Testis (tissue), 3 donors: Measurements from ENCODE around the gene KRTAP5-1. TPM values are rescaled to one million over a fixed set of nuclear protein-coding genes. Genes with fewer than 3 reads are reported as not detected.
"Not testable (repeated sequence)": the region's sequence is repeated elsewhere in the genome, so short reads cannot be mapped to it uniquely, and the experiment has no call there.

Experiments
- DNase-seq: peaks from one replicate; pipeline ENCODE4 v3.0.0-alpha.2; 2019
- H3K27ac ChIP-seq, 2 donors: fragments of 200-600 bp; sonication (generic); one replicate each; pipeline ENCODE4 v1.5.1; 2019
- H3K27me3 ChIP-seq: fragments of 200-600 bp; sonication (generic); one replicate; pipeline ENCODE4 v1.5.1; 2019
- H3K36me3 ChIP-seq: fragments of 200-600 bp; sonication (generic); one replicate; pipeline ENCODE4 v1.5.1; 2017; ENCODE audit warnings: low read depth; ENCODE audit errors: missing control alignments
- H3K4me1 ChIP-seq: fragments of 200-600 bp; sonication (generic); one replicate; pipeline ENCODE4 v1.5.1; 2019
- H3K4me3 ChIP-seq, 2 donors: fragments of 200-600 bp; sonication (generic); one replicate each; pipeline ENCODE4 v1.5.1; 2017 to 2019
- H3K9me3 ChIP-seq: fragments of 200-600 bp; sonication (generic); one replicate; pipeline ENCODE4 v1.5.1; 2017
- POLR2A ChIP-seq: fragments of 450-650 bp; IDR thresholded peaks from one replicate; pipeline ENCODE4 v1.6.1; 2017; ENCODE audit warnings: antibody characterized with exemption, mild to moderate bottlenecking, moderate library complexity
- WGBS, 2 donors: methylation state at CpG; one replicate each; pipeline ENCODE4 v1.1.5; 2018; 5-methylcytosine and 5-hydroxymethylcytosine counted together
- intact Hi-C: fragments of 100-400 bp; cut with DNase I; formaldehyde crosslinking; loops from one replicate; pipeline ENCODE4 v1.15.1; 2023; ENCODE audit warnings: low total_unique reads
- polyA plus RNA-seq: library from polyadenylated mRNA; stranded (reverse); fragments of 350-450 nt; fragmentation: Illumina TruSeq; extraction: RNeasy Lipid Tissue Mini Kit (QIAGEN cat#74804); gene quantifications from one replicate; pipeline ENCODE4 v1.2.3, GENCODE V29; 2014; ENCODE audit warnings: low read depth, low replicate concordance; ENCODE audit not compliant: insufficient read depth
- total RNA-seq, 2 donors: library from RNA; depleted of rRNA; stranded (reverse); fragments of >200 nt; gene quantifications; one replicate each; pipeline ENCODE4 v1.2.3, GENCODE V29; 2016
- TF ChIP-seq, protein P1 (sequence below), 3 experiments: fragments of 450-650 bp in 2 of 3; fragments of 200-600 bp in 1 of 3; sonication (generic) in 1 of 3; IDR thresholded peaks; one replicate each; pipeline ENCODE4 v1.5.1; 2016 to 2019; ENCODE audit warnings: antibody characterized with exemption in 3 of 3, mild to moderate bottlenecking in 2 of 3, moderate library complexity in 1 of 3

KRTAP5-1 gene
- total and polyA plus RNA-seq, 3 donors from 2014 or later, result not detected

DNA sequence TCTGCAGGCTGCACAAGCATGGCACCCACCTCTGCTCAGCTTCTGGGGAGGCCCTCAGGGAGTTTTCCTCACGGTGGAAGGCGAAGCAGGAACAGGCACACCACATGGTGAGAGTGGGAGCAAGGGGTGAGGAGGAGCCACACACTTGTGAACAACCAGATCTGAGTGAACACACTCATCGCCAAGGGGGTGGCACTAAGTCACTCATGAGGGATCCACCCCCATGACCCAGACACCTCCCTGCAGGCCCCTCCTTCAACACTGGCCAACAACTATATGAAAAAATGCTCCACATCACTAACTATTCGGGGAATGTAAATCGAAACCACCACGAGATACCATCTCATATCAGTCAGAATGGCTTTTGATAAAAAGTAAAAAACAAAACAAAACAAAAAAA lies 13.7 kb upstream of the KRTAP5-1 start:
- Histone ChIP-seq H3K27ac (no peak overlapping the region), H3K36me3 (no peaks in the 10 kb centered on the region), H3K4me1 (no peaks in the 10 kb centered on the region), H3K9me3 (no peaks in the 10 kb centered on the region), H3K4me3 (no peak overlapping the region), H3K27me3 (no peaks in the 10 kb centered on the region)
- no peak for DNase-seq
- TF ChIP-seq, protein P1, sequence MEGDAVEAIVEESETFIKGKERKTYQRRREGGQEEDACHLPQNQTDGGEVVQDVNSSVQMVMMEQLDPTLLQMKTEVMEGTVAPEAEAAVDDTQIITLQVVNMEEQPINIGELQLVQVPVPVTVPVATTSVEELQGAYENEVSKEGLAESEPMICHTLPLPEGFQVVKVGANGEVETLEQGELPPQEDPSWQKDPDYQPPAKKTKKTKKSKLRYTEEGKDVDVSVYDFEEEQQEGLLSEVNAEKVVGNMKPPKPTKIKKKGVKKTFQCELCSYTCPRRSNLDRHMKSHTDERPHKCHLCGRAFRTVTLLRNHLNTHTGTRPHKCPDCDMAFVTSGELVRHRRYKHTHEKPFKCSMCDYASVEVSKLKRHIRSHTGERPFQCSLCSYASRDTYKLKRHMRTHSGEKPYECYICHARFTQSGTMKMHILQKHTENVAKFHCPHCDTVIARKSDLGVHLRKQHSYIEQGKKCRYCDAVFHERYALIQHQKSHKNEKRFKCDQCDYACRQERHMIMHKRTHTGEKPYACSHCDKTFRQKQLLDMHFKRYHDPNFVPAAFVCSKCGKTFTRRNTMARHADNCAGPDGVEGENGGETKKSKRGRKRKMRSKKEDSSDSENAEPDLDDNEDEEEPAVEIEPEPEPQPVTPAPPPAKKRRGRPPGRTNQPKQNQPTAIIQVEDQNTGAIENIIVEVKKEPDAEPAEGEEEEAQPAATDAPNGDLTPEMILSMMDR (IDR thresholded peaks at IDR 0.05), result no peak
- no peak for TF ChIP-seq POLR2A
- intact Hi-C loops, result no loop called here
- 69 to 72% methylated on average over 5 to 6 of the region's 6 CpGs for WGBS, 2 donors

DNA sequence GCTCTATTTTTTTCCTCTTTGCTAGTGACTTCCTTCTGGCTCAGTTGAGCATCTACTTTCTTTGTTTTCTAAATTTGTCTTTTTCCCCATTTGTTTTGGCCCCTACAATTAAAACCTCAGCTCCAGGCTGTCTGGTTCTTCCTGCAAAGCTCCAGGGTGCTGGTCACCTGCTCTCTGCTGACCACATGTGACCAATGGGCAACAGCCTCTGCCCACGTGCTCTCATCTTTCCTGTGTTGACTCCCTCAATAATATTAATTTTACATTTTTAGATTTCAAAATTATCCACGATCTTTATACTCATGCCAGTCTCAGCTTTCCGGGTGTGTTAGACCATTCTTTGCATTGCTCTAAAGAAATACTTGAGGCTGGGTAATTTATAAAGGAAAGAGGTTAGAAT lies 13.3 kb upstream of the KRTAP5-1 start:
- DNase-seq, intact Hi-C loops, H3K27me3 ChIP-seq, H3K27ac ChIP-seq, H3K36me3 ChIP-seq, H3K9me3 ChIP-seq, H3K4me1 ChIP-seq, H3K4me3 ChIP-seq: not testable (repeated sequence)
- WGBS, 2 donors, result 83 to 84% methylated on average over 3 of the region's 3 CpGs

DNA sequence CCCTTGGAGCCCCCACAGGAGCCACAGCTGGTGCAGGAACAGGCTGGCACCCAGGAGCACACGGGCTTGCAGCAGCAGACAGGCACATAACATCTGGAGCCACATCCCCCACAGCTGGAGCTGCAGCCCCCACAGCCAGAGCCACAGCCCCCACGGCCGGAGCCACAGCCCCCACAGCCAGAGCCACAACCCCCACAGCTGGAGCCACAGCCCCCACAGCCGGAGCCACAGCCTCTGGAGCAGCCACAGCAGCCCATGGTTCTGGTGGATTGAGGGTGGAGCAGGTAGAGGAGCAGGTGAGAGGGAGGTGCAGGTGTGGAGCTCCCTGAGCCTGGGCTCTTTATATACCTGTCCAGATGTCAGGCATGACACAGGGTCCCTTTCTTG lies 12.9 kb upstream of the KRTAP5-1 start, which contains the start of gene KRTAP5-2:
Gene KRTAP5-2, minus strand, starts transcription at position 301 of the 387 bp plus-strand sequence. Its CDS starts 44 bp downstream, at position 257.
- Histone ChIP-seq H3K4me3 (no peak within 1 kb of the TSS), H3K27ac (no peak within 1 kb of the TSS), H3K36me3 (no peaks in the 10 kb centered on the region), H3K27me3 (no peaks in the 10 kb centered on the region), H3K9me3 (no peaks in the 10 kb centered on the region), H3K4me1 (no peaks in the 10 kb centered on the region)
- WGBS, 2 donors, result 46% methylated on average over 4 of the region's 4 CpGs; no CpG with 5 or more reads in 1 of the 2 donors
- TF ChIP-seq, protein P1 (IDR thresholded peaks at IDR 0.05), result no peak
- no peak for TF ChIP-seq POLR2A
- DNase-seq, result no peak
- intact Hi-C loops, result no loop called here

DNA sequence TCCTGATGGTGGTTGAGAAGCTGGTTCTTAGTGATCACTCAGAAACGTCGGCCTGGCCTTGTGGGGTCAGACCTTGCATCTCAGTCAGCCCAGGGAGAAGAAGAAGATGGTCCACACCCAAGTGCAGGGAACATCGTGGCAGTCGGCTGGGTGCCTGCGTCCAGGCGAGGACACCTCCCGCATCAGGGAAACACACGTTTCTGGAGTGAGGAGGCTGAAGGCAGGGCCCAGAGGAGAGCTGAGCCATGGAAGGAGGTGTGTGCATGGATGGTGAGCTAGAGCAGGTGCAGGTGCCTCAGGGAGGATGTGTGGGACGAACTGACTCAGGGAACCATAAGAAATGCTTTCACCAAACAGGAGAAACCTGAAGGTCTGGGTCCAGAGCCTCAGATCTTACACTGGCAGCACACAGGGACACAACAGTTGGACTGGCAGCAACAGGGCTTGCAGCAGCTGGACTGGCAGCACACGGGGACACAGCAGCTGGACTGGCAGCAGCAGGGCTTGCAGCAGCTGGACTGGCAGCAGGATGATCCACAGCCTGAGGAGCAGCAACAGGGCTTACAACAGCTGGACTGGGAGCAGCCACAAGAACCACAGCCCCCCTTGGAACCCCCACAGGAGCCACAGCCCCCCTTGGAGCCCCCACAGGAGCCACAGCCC lies 12.4 kb upstream of the KRTAP5-1 start:
- WGBS, 2 donors, result 83 to 85% methylated on average over 8 to 10 of the region's 10 CpGs
- no peak for DNase-seq
- no peak overlapping the region for H3K27ac ChIP-seq
- H3K27me3 ChIP-seq, result no peaks in the 10 kb centered on the region
- no peaks in the 10 kb centered on the region for H3K4me1 ChIP-seq
- intact Hi-C loops, result no loop called here
- H3K4me3 ChIP-seq, result no peak overlapping the region
- H3K9me3 ChIP-seq, result no peaks in the 10 kb centered on the region
- no peak for TF ChIP-seq POLR2A
- TF ChIP-seq, protein P1 (IDR thresholded peaks at IDR 0.05), result no peak
- no peaks in the 10 kb centered on the region for H3K36me3 ChIP-seq

DNA sequence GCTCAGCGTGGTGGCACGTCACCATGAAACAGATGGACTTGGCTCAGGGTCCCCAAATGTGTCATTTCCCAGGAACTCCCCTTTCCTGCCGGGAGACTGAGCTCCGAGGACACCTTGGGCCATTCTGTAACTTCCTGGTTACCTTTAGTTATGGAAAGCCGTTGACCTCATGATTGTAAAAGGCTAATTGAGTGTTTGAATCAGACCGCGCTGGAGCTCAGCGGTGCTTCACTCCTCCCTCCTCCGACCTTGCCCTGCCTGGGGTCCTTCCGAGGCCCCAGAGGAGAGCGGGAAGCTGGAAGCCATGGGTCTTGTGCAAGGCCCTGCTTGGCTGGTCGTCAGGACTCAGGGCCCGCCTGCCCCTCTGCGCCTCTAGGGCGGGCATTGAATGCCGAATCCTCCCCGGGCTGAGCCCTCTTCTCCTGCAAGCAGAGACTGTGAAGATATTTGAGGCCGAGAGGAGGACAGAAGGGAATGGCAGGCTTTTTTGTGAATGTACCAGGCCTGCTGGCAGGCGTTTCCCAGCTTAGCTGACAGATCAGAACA lies 11.6 kb upstream of the KRTAP5-1 start:
- H3K36me3 ChIP-seq, DNase-seq, H3K4me3 ChIP-seq, H3K27me3 ChIP-seq, H3K27ac ChIP-seq, H3K9me3 ChIP-seq, intact Hi-C loops, H3K4me1 ChIP-seq: not testable (repeated sequence)
- WGBS, 2 donors, result 72 to 75% methylated on average over 9 to 19 of the region's 19 CpGs

DNA sequence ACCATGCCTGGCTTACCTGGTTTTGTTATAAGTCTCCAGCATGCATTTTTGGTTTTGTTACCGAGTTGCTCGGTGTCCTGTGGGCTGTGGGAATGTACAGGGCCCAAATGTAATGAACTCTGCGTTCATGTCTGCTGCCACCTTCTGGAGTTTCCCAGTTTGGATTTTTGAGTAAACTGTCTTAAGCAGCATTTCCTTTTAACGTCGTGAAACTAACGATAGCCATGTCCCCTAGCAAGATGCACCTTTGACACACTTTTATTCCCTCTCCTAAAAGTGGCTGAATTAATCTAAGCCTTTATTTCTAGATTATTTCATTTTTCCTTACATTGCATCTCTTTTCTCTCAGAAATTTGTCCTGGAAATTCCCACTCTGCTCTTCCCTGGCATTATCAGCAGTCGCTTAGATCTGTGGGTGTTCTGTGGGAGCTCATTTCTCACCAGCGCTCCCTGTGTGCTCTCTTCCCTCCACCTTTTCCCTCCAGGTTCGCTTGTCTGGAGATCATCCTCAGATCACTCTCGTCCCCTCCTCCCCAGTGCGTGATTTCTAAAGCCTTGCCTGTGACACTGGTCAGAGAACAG lies 11.0 kb upstream of the KRTAP5-1 start:
- DNase-seq, H3K36me3 ChIP-seq, H3K4me3 ChIP-seq, intact Hi-C loops, H3K9me3 ChIP-seq, H3K27me3 ChIP-seq, H3K27ac ChIP-seq, H3K4me1 ChIP-seq: not testable (repeated sequence)
- WGBS, 2 donors, result 58 to 59% methylated on average over 11 of the region's 11 CpGs
